ENCODE data around the gene MYEOV. TPM values are rescaled to one million over a fixed set of nuclear protein-coding genes. Genes with fewer than 3 reads are reported as not detected.
A peak's percentile ranks its signal among the peaks of the same experiment; 100 is the strongest.

The MYEOV gene
- polyA plus RNA-seq, 3 donors: 0.03 TPM; not detected in 2

- Mint-ChIP-seq H3K9me3 (peaks cover 0 to 3% (median 0%) of the 10 kb centered on the region in 7 donors), H3K4me3 (peak overlapping the region in 1 of 2 donors; percentile 18), H3K36me3 (no peaks in the 10 kb centered on the region), H3K27me3 (ENCODE audit: low read depth in 3 of 3) (peaks cover 27 to 33% (median 31%) of the 10 kb centered on the region in 3 donors), H3K4me1 (peaks cover 35% of the 10 kb centered on the region), H3K27ac (peak overlapping the region in 1 of 7 donors; percentile 46)
- Histone ChIP-seq H3K36me3 (replicated peaks in 1 of 2; ENCODE audit: control insufficient read depth in 1 of 2, insufficient read depth in 2 of 2, low read length in 2 of 2) (no peaks in the 10 kb centered on the region), H3K79me2 (ENCODE audit: insufficient read depth, low read length) (no peaks in the 10 kb centered on the region), H4K20me1 (ENCODE audit: insufficient read depth, low read length) (no peaks in the 10 kb centered on the region), H3K9me3 (replicated peaks in 1 of 2; ENCODE audit: control insufficient read depth in 1 of 2, insufficient read depth in 1 of 2, low read length in 2 of 2) (no peaks in the 10 kb centered on the region), H3K27ac (ENCODE audit: low read depth in 1 of 2, low read length in 2 of 2) (no peak overlapping the region), H2AFZ (ENCODE audit: insufficient read depth, low read depth, low read length, poor library complexity, severe bottlenecking) (no peak overlapping the region), H3K4me1 (ENCODE audit: control insufficient read depth in 1 of 2, insufficient read depth in 2 of 2, low read length in 2 of 2) (peaks cover 27 to 29% of the 10 kb centered on the region in 2 donors), H3K4me2 (replicated peaks; ENCODE audit: extremely low read depth, low read length, poor library complexity, severe bottlenecking) (no peak overlapping the region), H3K9ac (ENCODE audit: insufficient read depth, low read length, poor library complexity, severe bottlenecking) (no peak overlapping the region), H3K27me3 (ENCODE audit: control insufficient read depth in 2 of 2, insufficient read depth in 2 of 2, low read length in 2 of 2) (peaks cover 0 to 10% of the 10 kb centered on the region in 2 donors), H3K4me3 (replicated peaks in 1 of 3; ENCODE audit: low read depth in 2 of 3, low read length in 3 of 3) (no peak overlapping the region)
- TF ChIP-seq CTCF (IDR thresholded peaks at IDR 0.05): no peak
- 94% methylated on average over 9 of the region's 10 CpGs for WGBS (ENCODE audit: insufficient coverage)
- DNase-seq: no peak
- intact Hi-C loops (cut with micrococcal nuclease): no loop called here
Observed at GRCh38 chr11:69308936-69309615, 15.1 kb downstream of the MYEOV start.

- Histone ChIP-seq H3K4me1 (ENCODE audit: control insufficient read depth in 1 of 2, insufficient read depth in 2 of 2, low read length in 2 of 2) (peaks cover 27 to 29% of the 10 kb centered on the region in 2 donors), H3K27me3 (ENCODE audit: control insufficient read depth in 2 of 2, insufficient read depth in 2 of 2, low read length in 2 of 2) (peaks cover 2 to 14% of the 10 kb centered on the region in 2 donors), H3K4me2 (replicated peaks; ENCODE audit: extremely low read depth, low read length, poor library complexity, severe bottlenecking) (no peak overlapping the region), H4K20me1 (ENCODE audit: insufficient read depth, low read length) (no peaks in the 10 kb centered on the region), H3K27ac (ENCODE audit: low read depth in 1 of 2, low read length in 2 of 2) (no peak overlapping the region), H2AFZ (ENCODE audit: insufficient read depth, low read depth, low read length, poor library complexity, severe bottlenecking) (no peak overlapping the region), H3K9me3 (replicated peaks in 1 of 2; ENCODE audit: control insufficient read depth in 1 of 2, insufficient read depth in 1 of 2, low read length in 2 of 2) (no peaks in the 10 kb centered on the region), H3K9ac (ENCODE audit: insufficient read depth, low read length, poor library complexity, severe bottlenecking) (no peak overlapping the region), H3K4me3 (replicated peaks in 1 of 3; ENCODE audit: low read depth in 2 of 3, low read length in 3 of 3) (no peak overlapping the region), H3K79me2 (ENCODE audit: insufficient read depth, low read length) (no peaks in the 10 kb centered on the region), H3K36me3 (replicated peaks in 1 of 2; ENCODE audit: control insufficient read depth in 1 of 2, insufficient read depth in 2 of 2, low read length in 2 of 2) (no peaks in the 10 kb centered on the region)
- Mint-ChIP-seq H3K36me3 (no peaks in the 10 kb centered on the region), H3K4me1 (peaks cover 35% of the 10 kb centered on the region), H3K9me3 (peaks cover 0 to 3% (median 0%) of the 10 kb centered on the region in 7 donors), H3K27ac (no peak overlapping the region), H3K4me3 (no peak overlapping the region), H3K27me3 (ENCODE audit: low read depth in 3 of 3) (peaks cover 26 to 33% (median 27%) of the 10 kb centered on the region in 3 donors)
- no peak for DNase-seq
- intact Hi-C loops (cut with micrococcal nuclease): no loop called here
- no peak for TF ChIP-seq CTCF (IDR thresholded peaks at IDR 0.05)
- 92% methylated on average over 8 of the region's 8 CpGs for WGBS (ENCODE audit: insufficient coverage)
Observed at GRCh38 chr11:69309631-69310280, 15.8 kb downstream of the MYEOV start.
